Progenitor cell of endocrine pancreas (in vitro differentiated cells): ENCODE measurements around the gene CDK10. TPM values are rescaled to one million over a fixed set of nuclear protein-coding genes. Genes with fewer than 3 reads are reported as not detected.
"Not testable (repeated sequence)": the region's sequence is repeated elsewhere in the genome, so short reads cannot be mapped to it uniquely, and the experiment has no call there.

ENCODE experiments used
- DNase-seq: peaks from one replicate; pipeline ENCODE4 v3.0.0; 2021; ENCODE audit warnings: low spot score; ENCODE audit not compliant: unreplicated experiment
- H3K27ac Mint-ChIP-seq: 2 replicates; pipeline ENCODE4 v1.8.0; 2021; ENCODE audit warnings: mild to moderate bottlenecking, moderate library complexity, mixed read lengths
- H3K27me3 Mint-ChIP-seq: 2 replicates; pipeline ENCODE4 v1.8.0; 2021; ENCODE audit warnings: mixed read lengths
- H3K36me3 Mint-ChIP-seq: 2 replicates; pipeline ENCODE4 v1.8.0; 2022; ENCODE audit warnings: mixed read lengths; ENCODE audit not compliant: insufficient read depth
- H3K4me1 Mint-ChIP-seq: 2 replicates; pipeline ENCODE4 v1.8.0; 2021; ENCODE audit warnings: low read depth, mixed read lengths
- H3K4me3 Mint-ChIP-seq: 2 replicates; pipeline ENCODE4 v1.8.0; 2021; ENCODE audit warnings: low read depth, mild to moderate bottlenecking, moderate library complexity, mixed read lengths
- H3K9me3 Mint-ChIP-seq: 2 replicates; pipeline ENCODE4 v1.8.0; 2021; ENCODE audit warnings: low read depth, mixed read lengths
- CTCF ChIP-seq: fragments of 200-600 bp; sonication (generic); IDR thresholded peaks from one replicate; pipeline ENCODE4 v1.5.0; 2021; ENCODE audit warnings: antibody characterized with exemption, mild to moderate bottlenecking; ENCODE audit not compliant: unreplicated experiment
- total RNA-seq: library from RNA; stranded (reverse); gene quantifications from 2 replicates; pipeline ENCODE4 v1.2.1, GENCODE V29; 2021

The CDK10 gene
- total RNA-seq, 1 donor from 2014 or later: 192 TPM

GRCh38 chr16:89668790-89669158, 17.7 kb upstream of the CDK10 start:
- Mint-ChIP-seq H3K36me3 (peaks cover 27% of the 10 kb centered on the region), H3K9me3 (peaks cover 7% of the 10 kb centered on the region), H3K27ac (no peak overlapping the region), H3K4me1 (no peaks in the 10 kb centered on the region), H3K4me3 (no peak overlapping the region), H3K27me3 (no peaks in the 10 kb centered on the region)
- no peak for DNase-seq
- no peak for TF ChIP-seq CTCF

- DNase-seq: no peak
- H3K4me3 Mint-ChIP-seq: no peak overlapping the region
- no peaks in the 10 kb centered on the region for H3K27me3 Mint-ChIP-seq
- H3K36me3 Mint-ChIP-seq: peaks cover 22% of the 10 kb centered on the region
- H3K4me1 Mint-ChIP-seq: no peaks in the 10 kb centered on the region
- TF ChIP-seq CTCF: no peak
- no peak overlapping the region for H3K27ac Mint-ChIP-seq
- peaks cover 7% of the 10 kb centered on the region for H3K9me3 Mint-ChIP-seq
Observed at GRCh38 chr16:89669755-89670154, 16.7 kb upstream of the CDK10 start.

GRCh38 chr16:89670496-89671431, 15.7 kb upstream of the CDK10 start:
- H3K27ac Mint-ChIP-seq: peak overlapping the region; percentile 73
- no peaks in the 10 kb centered on the region for H3K27me3 Mint-ChIP-seq
- DNase-seq: no peak
- peaks cover 24% of the 10 kb centered on the region for H3K36me3 Mint-ChIP-seq
- no peak overlapping the region for H3K4me3 Mint-ChIP-seq
- peaks cover 7% of the 10 kb centered on the region for H3K9me3 Mint-ChIP-seq
- no peaks in the 10 kb centered on the region for H3K4me1 Mint-ChIP-seq
- TF ChIP-seq CTCF: no peak

GRCh38 chr16:89671565-89671964, 14.9 kb upstream of the CDK10 start:
- H3K27me3 Mint-ChIP-seq, H3K4me3 Mint-ChIP-seq, H3K4me1 Mint-ChIP-seq, DNase-seq, H3K9me3 Mint-ChIP-seq, H3K27ac Mint-ChIP-seq: not testable (repeated sequence)
- H3K36me3 Mint-ChIP-seq: peaks cover 18% of the 10 kb centered on the region

GRCh38 chr16:89672177-89672941, 14.1 kb upstream of the CDK10 start:
- H3K4me1 Mint-ChIP-seq: no peaks in the 10 kb centered on the region
- no peak for TF ChIP-seq CTCF
- no peak overlapping the region for H3K27ac Mint-ChIP-seq
- H3K4me3 Mint-ChIP-seq: no peak overlapping the region
- no peak for DNase-seq
- no peaks in the 10 kb centered on the region for H3K9me3 Mint-ChIP-seq
- peaks cover 19% of the 10 kb centered on the region for H3K36me3 Mint-ChIP-seq
- no peaks in the 10 kb centered on the region for H3K27me3 Mint-ChIP-seq
